ENCODE results near the gene DRD4.

Gene DRD4

GRCh38 chr11:623999-624704, 12.9 kb upstream of the DRD4 start:
- no peak for DNase-seq

GRCh38 chr11:624705-625635, 12.1 kb upstream of the DRD4 start, which contains the start of gene CDHR5:
CDHR5 (minus strand) TSS chr11:624955; CDS start chr11:624902, 53 bp downstream.
- DNase-seq = no peak

- no peak for DNase-seq
Measured at GRCh38 chr11:625636-626268, 11.3 kb upstream of the DRD4 start.

GRCh38 chr11:626475-627307, 10.4 kb upstream of the DRD4 start, which contains the start of gene SCT:
SCT (minus strand) TSS chr11:627181; CDS start chr11:627143, 38 bp downstream.
- DNase-seq = no peak

GRCh38 chr11:627308-627576, 9.8 kb upstream of the DRD4 start:
- no peak for DNase-seq

GRCh38 chr11:628056-628455, 9.0 kb upstream of the DRD4 start:
- DNase-seq = no peak

- DNase-seq = no peak
Measured at GRCh38 chr11:629237-629583, 7.9 kb upstream of the DRD4 start.

GRCh38 chr11:630871-631270, 6.2 kb upstream of the DRD4 start:
- DNase-seq = no peak

- DNase-seq = no peak
Measured at GRCh38 chr11:635945-636510, 1.0 kb upstream of the DRD4 start.

- no peak for DNase-seq
Measured at GRCh38 chr11:637333-637592, 194 bp downstream of the DRD4 start.

GRCh38 chr11:637593-638521, 788 bp downstream of the DRD4 start:
- DNase-seq = no peak

- no peak for DNase-seq
Measured at GRCh38 chr11:638631-639331, 1.7 kb downstream of the DRD4 start.

- DNase-seq = no peak
Measured at GRCh38 chr11:639332-639955, 2.4 kb downstream of the DRD4 start.

- DNase-seq = no peak
Measured at GRCh38 chr11:640021-640706, 3.1 kb downstream of the DRD4 start.

GRCh38 chr11:641806-642370, 4.8 kb downstream of the DRD4 start:
- no peak for DNase-seq

- no peak for DNase-seq
Measured at GRCh38 chr11:643366-643765, 6.3 kb downstream of the DRD4 start.

- no peak for DNase-seq
Measured at GRCh38 chr11:643849-644738, 7.0 kb downstream of the DRD4 start.

GRCh38 chr11:645536-645935, 8.5 kb downstream of the DRD4 start:
- DNase-seq = no peak

GRCh38 chr11:646214-646613, 9.1 kb downstream of the DRD4 start:
- DNase-seq = no peak
